ENCODE results near the gene MTCL1. TPM values are rescaled to one million over a fixed set of nuclear protein-coding genes. Genes with fewer than 3 reads are reported as not detected.

The MTCL1 gene
- total RNA-seq, 1 experiment from 2014 or later = 22.7 TPM

- Histone ChIP-seq H3K36me3 (ENCODE audit: control insufficient read depth in 1 of 2, insufficient read depth in 2 of 2, low read length in 2 of 2) (peaks cover 0 to 10% of the 10 kb centered on the region in 2 experiments; a peak in 2 of 4 replicates), H3K9ac (ENCODE audit: low read length) (no peak overlapping the region), H3K79me2 (ENCODE audit: insufficient read depth, low read length) (no peaks in the 10 kb centered on the region), H4K20me1 (ENCODE audit: insufficient read depth) (no peaks in the 10 kb centered on the region), H2AFZ (ENCODE audit: low read depth, low read length, poor library complexity, severe bottlenecking) (no peak overlapping the region), H3K4me2 (ENCODE audit: low read length) (no peak overlapping the region), H3K9me2 (ENCODE audit: insufficient read depth) (no peaks in the 10 kb centered on the region), H3K27ac (ENCODE audit: low read depth, low read length) (no peak overlapping the region), H3K4me1 (ENCODE audit: control insufficient read depth in 1 of 2, insufficient read depth in 2 of 2, low read length in 2 of 2) (no peaks in the 10 kb centered on the region), H3K4me3 (replicated peaks in 1 of 2; ENCODE audit: low read depth in 1 of 2, low read length in 2 of 2) (no peak overlapping the region), H3K9me3 (ENCODE audit: control insufficient read depth in 1 of 2, insufficient read depth in 1 of 2, low read depth in 1 of 2, low read length in 2 of 2) (no peaks in the 10 kb centered on the region), H3K27me3 (ENCODE audit: insufficient read depth, low read length) (no peaks in the 10 kb centered on the region)
- BruUV-seq (replicated peaks) = no TSS peak
- CTCF ChIA-PET = no interaction called here
- RAD21 ChIA-PET (ENCODE audit: low non-redundant PET in 1 of 2, low total read pairs in 2 of 2, uncharacterized antibody in 2 of 2, unreplicated experiment in 2 of 2) = no interaction called here
- DNase-seq (ENCODE audit: low read depth, low spot score) (no peak), ATAC-seq (no peak)
- intact Hi-C loops (cut with micrococcal nuclease) = no loop called here
- POLR2A ChIA-PET = no interaction called here
- no peak for TF ChIP-seq EGR1 (IDR thresholded peaks at IDR 0.05; ENCODE audit: low read depth)
- TF ChIP-seq RAD21 (IDR thresholded peaks at IDR 0.05; ENCODE audit: low read depth) = no peak
- TF ChIP-seq CTCF (IDR thresholded peaks at IDR 0.05 in 2 of 3, conservative IDR thresholded peaks at IDR 0.05 in 1 of 3; ENCODE audit: borderline replicate concordance in 1 of 3, insufficient read depth in 1 of 3, low read depth in 2 of 3, low read length in 2 of 3) = no peak
These were observed 120.5 kb downstream of the MTCL1 start for GRCh38 chr18:8825729-8826375.

GRCh38 chr18:8826514-8826913 lies 121.2 kb downstream of the MTCL1 start:
- Histone ChIP-seq H3K4me2 (ENCODE audit: low read length) (no peak overlapping the region), H3K27me3 (ENCODE audit: insufficient read depth, low read length) (no peaks in the 10 kb centered on the region), H3K9me3 (ENCODE audit: control insufficient read depth in 1 of 2, insufficient read depth in 1 of 2, low read depth in 1 of 2, low read length in 2 of 2) (no peaks in the 10 kb centered on the region), H3K9ac (ENCODE audit: low read length) (no peak overlapping the region), H3K27ac (ENCODE audit: low read depth, low read length) (no peak overlapping the region), H3K9me2 (ENCODE audit: insufficient read depth) (no peaks in the 10 kb centered on the region), H2AFZ (ENCODE audit: low read depth, low read length, poor library complexity, severe bottlenecking) (no peak overlapping the region), H4K20me1 (ENCODE audit: insufficient read depth) (no peaks in the 10 kb centered on the region), H3K36me3 (ENCODE audit: control insufficient read depth in 1 of 2, insufficient read depth in 2 of 2, low read length in 2 of 2) (peaks cover 0 to 5% of the 10 kb centered on the region in 2 experiments; a peak in 2 of 4 replicates), H3K4me1 (ENCODE audit: control insufficient read depth in 1 of 2, insufficient read depth in 2 of 2, low read length in 2 of 2) (no peaks in the 10 kb centered on the region), H3K79me2 (ENCODE audit: insufficient read depth, low read length) (no peaks in the 10 kb centered on the region), H3K4me3 (replicated peaks in 1 of 2; ENCODE audit: low read depth in 1 of 2, low read length in 2 of 2) (no peak overlapping the region)
- no TSS peak for BruUV-seq (replicated peaks)
- CTCF ChIA-PET = no interaction called here
- ATAC-seq = no peak
- intact Hi-C loops (cut with micrococcal nuclease) = no loop called here
- RAD21 ChIA-PET (ENCODE audit: low non-redundant PET in 1 of 2, low total read pairs in 2 of 2, uncharacterized antibody in 2 of 2, unreplicated experiment in 2 of 2) = no interaction called here
- DNase-seq (ENCODE audit: low read depth, low spot score) = no peak
- POLR2A ChIA-PET = no interaction called here
- TF ChIP-seq ELF1 (IDR thresholded peaks at IDR 0.05; ENCODE audit: borderline replicate concordance, low read depth) = no peak
- TF ChIP-seq, protein P1, sequence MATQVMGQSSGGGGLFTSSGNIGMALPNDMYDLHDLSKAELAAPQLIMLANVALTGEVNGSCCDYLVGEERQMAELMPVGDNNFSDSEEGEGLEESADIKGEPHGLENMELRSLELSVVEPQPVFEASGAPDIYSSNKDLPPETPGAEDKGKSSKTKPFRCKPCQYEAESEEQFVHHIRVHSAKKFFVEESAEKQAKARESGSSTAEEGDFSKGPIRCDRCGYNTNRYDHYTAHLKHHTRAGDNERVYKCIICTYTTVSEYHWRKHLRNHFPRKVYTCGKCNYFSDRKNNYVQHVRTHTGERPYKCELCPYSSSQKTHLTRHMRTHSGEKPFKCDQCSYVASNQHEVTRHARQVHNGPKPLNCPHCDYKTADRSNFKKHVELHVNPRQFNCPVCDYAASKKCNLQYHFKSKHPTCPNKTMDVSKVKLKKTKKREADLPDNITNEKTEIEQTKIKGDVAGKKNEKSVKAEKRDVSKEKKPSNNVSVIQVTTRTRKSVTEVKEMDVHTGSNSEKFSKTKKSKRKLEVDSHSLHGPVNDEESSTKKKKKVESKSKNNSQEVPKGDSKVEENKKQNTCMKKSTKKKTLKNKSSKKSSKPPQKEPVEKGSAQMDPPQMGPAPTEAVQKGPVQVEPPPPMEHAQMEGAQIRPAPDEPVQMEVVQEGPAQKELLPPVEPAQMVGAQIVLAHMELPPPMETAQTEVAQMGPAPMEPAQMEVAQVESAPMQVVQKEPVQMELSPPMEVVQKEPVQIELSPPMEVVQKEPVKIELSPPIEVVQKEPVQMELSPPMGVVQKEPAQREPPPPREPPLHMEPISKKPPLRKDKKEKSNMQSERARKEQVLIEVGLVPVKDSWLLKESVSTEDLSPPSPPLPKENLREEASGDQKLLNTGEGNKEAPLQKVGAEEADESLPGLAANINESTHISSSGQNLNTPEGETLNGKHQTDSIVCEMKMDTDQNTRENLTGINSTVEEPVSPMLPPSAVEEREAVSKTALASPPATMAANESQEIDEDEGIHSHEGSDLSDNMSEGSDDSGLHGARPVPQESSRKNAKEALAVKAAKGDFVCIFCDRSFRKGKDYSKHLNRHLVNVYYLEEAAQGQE (IDR thresholded peaks at IDR 0.05; ENCODE audit: low read depth) = no peak
- TF ChIP-seq, protein P2, sequence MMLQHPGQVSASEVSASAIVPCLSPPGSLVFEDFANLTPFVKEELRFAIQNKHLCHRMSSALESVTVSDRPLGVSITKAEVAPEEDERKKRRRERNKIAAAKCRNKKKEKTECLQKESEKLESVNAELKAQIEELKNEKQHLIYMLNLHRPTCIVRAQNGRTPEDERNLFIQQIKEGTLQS (IDR thresholded peaks at IDR 0.05) = no peak
- no peak for TF ChIP-seq JUND (IDR thresholded peaks at IDR 0.05)
- no peak for TF ChIP-seq SP1 (IDR thresholded peaks at IDR 0.05; ENCODE audit: low read depth)
- no peak for TF ChIP-seq CBX3 (IDR thresholded peaks at IDR 0.05; ENCODE audit: low read depth)
- no peak for TF ChIP-seq CEBPB (IDR thresholded peaks at IDR 0.05; ENCODE audit: low read depth)
- no peak for TF ChIP-seq SRF (IDR thresholded peaks at IDR 0.05; ENCODE audit: low read depth)
- TF ChIP-seq TCF7L2 (IDR thresholded peaks at IDR 0.05; ENCODE audit: borderline replicate concordance, extremely low read depth, insufficient read depth, insufficient read length) = no peak
- no peak for TF ChIP-seq EZH2phosphoT487 (IDR thresholded peaks at IDR 0.05; ENCODE audit: borderline replicate concordance)
- TF ChIP-seq YY1 (IDR thresholded peaks at IDR 0.05; ENCODE audit: extremely low read depth, insufficient replicate concordance, low read depth, low read length) = no peak
- no peak for TF ChIP-seq ZNF274 (IDR thresholded peaks at IDR 0.05; ENCODE audit: low read depth, low read length)
- no peak for TF ChIP-seq EZH2 (IDR thresholded peaks at IDR 0.05)

Data from HCT116 (cell line).